CD14-positive monocyte (primary cell): ENCODE measurements around the gene SLC35F3. TPM values are rescaled to one million over a fixed set of nuclear protein-coding genes. Genes with fewer than 3 reads are reported as not detected.

Experiments used
- DNase-seq, 3 donors: peaks; one replicate each; pipeline ENCODE4 v3.0.0-alpha.2; 2011 to 2022
- H2AFZ ChIP-seq: 2 replicates; pipeline ENCODE4 v1.6.0; 2012; ENCODE audit warnings: mild to moderate bottlenecking, low read depth, low read length, inconsistent platforms; ENCODE audit not compliant: insufficient read depth, poor library complexity, severe bottlenecking
- H3K27ac ChIP-seq, 2 donors: 1 replicate in 1 of 2; 2 replicates in 1 of 2; pipeline ENCODE4 v1.5.1; 2012 to 2013; ENCODE audit warnings: low read length in 2 of 2, control low read depth in 1 of 2, inconsistent platforms in 1 of 2, low read depth in 1 of 2, mild to moderate bottlenecking in 1 of 2
- H3K27me3 ChIP-seq, 2 donors: one replicate each; pipeline versions ENCODE4 v1.6.0 to v1.6.1; 2011 to 2013; ENCODE audit warnings: low read length in 2 of 2; ENCODE audit not compliant: control insufficient read depth in 2 of 2, insufficient read depth in 2 of 2
- H3K36me3 ChIP-seq, 2 donors: replicated peaks in 1 of 2; 1 replicate in 1 of 2; 2 replicates in 1 of 2; pipeline versions ENCODE4 v1.5.1 to v1.6.1; 2012 to 2013; ENCODE audit warnings: low read length in 2 of 2, control low read depth in 1 of 2, inconsistent platforms in 1 of 2, mild to moderate bottlenecking in 1 of 2; ENCODE audit not compliant: insufficient read depth in 2 of 2, control insufficient read depth in 1 of 2
- H3K4me1 ChIP-seq, 2 donors: 1 replicate in 1 of 2; 2 replicates in 1 of 2; pipeline versions ENCODE4 v1.5.1 to v1.6.1; 2012 to 2013; ENCODE audit warnings: low read length in 2 of 2, control low read depth in 1 of 2, inconsistent platforms in 1 of 2, mild to moderate bottlenecking in 1 of 2, moderate library complexity in 1 of 2; ENCODE audit not compliant: insufficient read depth in 2 of 2, control insufficient read depth in 1 of 2
- H3K4me2 ChIP-seq: replicated peaks from 2 replicates; pipeline ENCODE3; 2012; ENCODE audit warnings: low read length, moderate library complexity, mild to moderate bottlenecking; ENCODE audit not compliant: poor library complexity, severe bottlenecking; ENCODE audit errors: extremely low read depth
- H3K4me3 ChIP-seq, 3 experiments: fragments of 200-600 bp in 1 of 3; sonication (generic) in 1 of 3; replicated peaks in 1 of 3; 1 replicate in 2 of 3; 2 replicates in 1 of 3; pipeline ENCODE4 v1.5.1; 2011 to 2013; ENCODE audit warnings: low read length in 3 of 3, mild to moderate bottlenecking in 3 of 3, control low read depth in 2 of 3, low read depth in 2 of 3, inconsistent platforms in 1 of 3, moderate library complexity in 1 of 3
- H3K79me2 ChIP-seq: 2 replicates; pipeline ENCODE4 v1.6.0; 2012; ENCODE audit warnings: mild to moderate bottlenecking, control low read depth, inconsistent platforms, low read length, moderate library complexity; ENCODE audit not compliant: insufficient read depth
- H3K9ac ChIP-seq: 2 replicates; pipeline ENCODE4 v1.6.0; 2017; ENCODE audit warnings: low read length, mild to moderate bottlenecking; ENCODE audit not compliant: insufficient read depth, poor library complexity, severe bottlenecking
- H3K9me3 ChIP-seq, 2 donors: replicated peaks in 1 of 2; 1 replicate in 1 of 2; 2 replicates in 1 of 2; pipeline versions ENCODE4 v1.5.1 to v1.6.1; 2012 to 2013; ENCODE audit warnings: low read length in 2 of 2, control low read depth in 1 of 2; ENCODE audit not compliant: control insufficient read depth in 1 of 2, insufficient read depth in 1 of 2
- H4K20me1 ChIP-seq: 2 replicates; pipeline ENCODE4 v1.6.0; 2012; ENCODE audit warnings: mild to moderate bottlenecking, low read length, control low read depth, moderate library complexity; ENCODE audit not compliant: insufficient read depth
- H3K27ac Mint-ChIP-seq, 7 donors: one replicate each; pipeline ENCODE4 v1.8.0; 2020; ENCODE audit warnings: mild to moderate bottlenecking in 7 of 7, mixed read lengths in 7 of 7, moderate library complexity in 6 of 7, inconsistent platforms in 2 of 7
- H3K27me3 Mint-ChIP-seq, 3 donors: one replicate each; pipeline ENCODE4 v1.8.0; 2021 to 2022; ENCODE audit warnings: low read depth in 3 of 3, mild to moderate bottlenecking in 3 of 3, mixed read lengths in 3 of 3, moderate library complexity in 3 of 3, inconsistent platforms in 1 of 3
- H3K36me3 Mint-ChIP-seq, 2 donors: one replicate each; pipeline ENCODE4 v1.8.0; 2020; ENCODE audit warnings: mixed read lengths in 2 of 2, inconsistent platforms in 1 of 2, mild to moderate bottlenecking in 1 of 2
- H3K4me1 Mint-ChIP-seq: one replicate; pipeline ENCODE4 v1.8.0; 2020; ENCODE audit warnings: mild to moderate bottlenecking, mixed read lengths
- H3K4me3 Mint-ChIP-seq, 2 donors: one replicate each; pipeline ENCODE4 v1.8.0; 2020; ENCODE audit warnings: mild to moderate bottlenecking in 2 of 2, mixed read lengths in 2 of 2, moderate library complexity in 1 of 2
- H3K9me3 Mint-ChIP-seq, 7 donors: one replicate each; pipeline ENCODE4 v1.8.0; 2020 to 2022; ENCODE audit warnings: mixed read lengths in 7 of 7, mild to moderate bottlenecking in 6 of 7, moderate library complexity in 6 of 7, inconsistent platforms in 2 of 7
- CTCF ChIP-seq: fragments of 200-600 bp; IDR thresholded peaks from one replicate; pipeline ENCODE4 v1.8.0; 2022; ENCODE audit warnings: antibody characterized with exemption, mild to moderate bottlenecking
- WGBS: methylation state at CpG from one replicate; pipeline ENCODE4 v1.1.5; 2013; ENCODE audit warnings: missing lambda C conversion rate; ENCODE audit not compliant: insufficient coverage; 5-methylcytosine and 5-hydroxymethylcytosine counted together
- intact Hi-C, 2 donors: fragments of 100-400 bp; cut with micrococcal nuclease; formaldehyde crosslinking; loops; one replicate each; pipeline versions ENCODE4 v1.15.0 to v1.15.1; 2023
- polyA plus RNA-seq, 3 donors: library from polyadenylated mRNA; depleted of rRNA in 1 of 3; unstranded in 2 of 3; stranded (reverse) in 1 of 3; fragments of 300-500 nt in 2 of 3; fragments of >200 nt in 1 of 3; fragmentation: Illumina TruSeq in 2 of 3; gene quantifications; 1 replicate in 2 of 3; 2 replicates in 1 of 3; pipeline ENCODE4 v1.2.3, GENCODE V29; 2012 to 2021

Gene SLC35F3
- polyA plus RNA-seq, 3 donors, result 0.17 to 0.78 TPM; not detected in 1

DNA sequence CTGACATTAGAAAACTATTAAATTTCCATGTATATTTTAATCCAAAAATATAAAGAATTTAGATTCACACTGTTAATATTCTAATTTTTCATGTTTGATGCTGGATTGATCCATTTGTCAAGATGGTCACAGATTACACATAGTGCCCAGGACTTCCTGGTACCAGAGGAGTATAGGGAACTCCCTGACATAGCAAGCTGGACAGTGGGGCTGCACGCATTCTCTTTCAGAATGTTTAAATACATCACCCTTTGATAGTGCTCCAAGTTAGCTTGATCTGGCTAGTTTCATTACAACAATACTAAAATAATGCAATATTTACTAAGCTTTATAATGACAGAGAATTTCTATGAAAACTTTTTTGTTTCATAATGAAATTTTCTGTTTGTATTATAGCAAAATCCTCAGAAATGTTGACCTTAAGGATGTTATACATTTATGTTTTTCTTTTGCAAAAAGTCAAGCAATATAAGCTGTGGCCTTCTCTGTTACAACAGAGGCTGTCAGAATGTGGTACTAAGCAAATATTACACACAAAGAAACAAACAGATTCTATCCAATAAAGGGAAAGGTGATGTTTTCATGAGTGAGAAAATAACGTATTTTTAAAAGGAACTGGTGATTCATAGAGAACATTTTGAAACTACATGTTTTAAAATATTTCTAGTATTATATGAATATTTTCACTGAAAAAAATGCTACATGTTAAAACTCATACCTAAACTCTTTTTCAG is 84.7 kb downstream of the SLC35F3 start:
- H3K4me3 ChIP-seq, result no peak overlapping the region
- no peaks in the 10 kb centered on the region for H3K79me2 ChIP-seq
- H3K4me1 ChIP-seq, result no peaks in the 10 kb centered on the region
- peaks cover 1 to 4% (median 2%) of the 10 kb centered on the region in 3 donors for H3K27me3 Mint-ChIP-seq
- no peak overlapping the region for H2AFZ ChIP-seq
- H3K27me3 ChIP-seq, result peaks cover 0 to 2% of the 10 kb centered on the region in 2 donors
- peaks cover 0 to 2% (median 0%) of the 10 kb centered on the region in 7 donors for H3K9me3 Mint-ChIP-seq
- no peak for DNase-seq
- H3K4me2 ChIP-seq, result no peak overlapping the region
- no peak overlapping the region for H3K27ac ChIP-seq
- H3K36me3 ChIP-seq, result no peaks in the 10 kb centered on the region
- no peaks in the 10 kb centered on the region for H4K20me1 ChIP-seq
- no peak for TF ChIP-seq CTCF
- no peak overlapping the region for H3K9ac ChIP-seq
- H3K36me3 Mint-ChIP-seq, result no peaks in the 10 kb centered on the region
- intact Hi-C loops, result no loop called here
- no peaks in the 10 kb centered on the region for H3K4me1 Mint-ChIP-seq
- no peaks in the 10 kb centered on the region for H3K9me3 ChIP-seq
- H3K4me3 Mint-ChIP-seq, result no peak overlapping the region
- no CpG with 5 or more reads among the region's 2 CpGs for WGBS
- H3K27ac Mint-ChIP-seq, result no peak overlapping the region

DNA sequence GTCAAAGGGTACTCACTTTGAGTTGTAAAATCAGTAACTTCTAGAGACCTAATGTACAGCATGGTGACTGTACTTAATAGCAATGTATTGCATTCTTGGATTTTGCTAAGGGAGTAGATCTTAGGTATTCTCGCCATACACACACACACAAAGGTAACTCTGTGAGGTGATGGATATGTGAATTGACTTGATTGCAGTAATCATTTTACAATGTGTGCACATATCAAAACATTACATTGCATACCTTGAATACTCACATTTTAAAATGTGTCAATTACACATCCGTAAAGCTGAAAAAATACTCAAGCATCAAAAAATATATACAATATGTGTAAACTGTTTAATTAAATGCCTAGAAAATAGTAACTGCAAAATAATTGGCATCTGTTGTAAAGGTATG is 86.0 kb downstream of the SLC35F3 start:
- Histone ChIP-seq H3K4me2 (no peak overlapping the region), H3K27me3 (peaks cover 0 to 2% of the 10 kb centered on the region in 2 donors), H3K27ac (no peak overlapping the region), H3K4me3 (no peak overlapping the region), H4K20me1 (no peaks in the 10 kb centered on the region), H3K9ac (no peak overlapping the region), H2AFZ (no peak overlapping the region), H3K4me1 (no peaks in the 10 kb centered on the region), H3K79me2 (no peaks in the 10 kb centered on the region), H3K9me3 (no peaks in the 10 kb centered on the region), H3K36me3 (no peaks in the 10 kb centered on the region)
- Mint-ChIP-seq H3K27me3 (peaks cover 0 to 4% (median 1%) of the 10 kb centered on the region in 3 donors), H3K36me3 (no peaks in the 10 kb centered on the region), H3K9me3 (peaks cover 0 to 2% (median 0%) of the 10 kb centered on the region in 7 donors), H3K4me1 (no peaks in the 10 kb centered on the region), H3K27ac (no peak overlapping the region), H3K4me3 (no peak overlapping the region)
- no peak for DNase-seq
- no CpG with 5 or more reads among the region's 2 CpGs for WGBS
- intact Hi-C loops, result no loop called here
- TF ChIP-seq CTCF, result no peak
